AG10803 (cell line): Measurements from ENCODE around the gene SLC2A4.

Experiments
- DNase-seq: peaks from one replicate; pipeline ENCODE4 v3.0.0; 2010; ENCODE audit warnings: low read depth
- H3K4me3 ChIP-seq: 2 replicates; pipeline ENCODE4 v1.5.1; 2011; ENCODE audit warnings: mild to moderate bottlenecking, low read length, control low read depth
- CTCF ChIP-seq: conservative IDR thresholded peaks from 2 replicates; pipeline ENCODE4 v1.5.1; 2011; ENCODE audit warnings: mild to moderate bottlenecking, low read length, control low read depth, inconsistent platforms

The SLC2A4 gene

GRCh38 chr17:7323731-7324437 lies 42.4 kb downstream of the SLC2A4 start:
- DNase-seq, result peak; percentile 20
- no peak overlapping the region for H3K4me3 ChIP-seq
- TF ChIP-seq CTCF, result peak; percentile 80

- TF ChIP-seq CTCF, result no peak
- DNase-seq, result no peak
- H3K4me3 ChIP-seq, result no peak overlapping the region
Observed at GRCh38 chr17:7324438-7324779, 42.9 kb downstream of the SLC2A4 start.

- TF ChIP-seq CTCF, result no peak
- no peak overlapping the region for H3K4me3 ChIP-seq
- DNase-seq, result no peak
Observed at GRCh38 chr17:7325031-7325528, 43.6 kb downstream of the SLC2A4 start.

GRCh38 chr17:7326186-7326585 lies 44.7 kb downstream of the SLC2A4 start:
- no peak for DNase-seq
- no peak overlapping the region for H3K4me3 ChIP-seq
- TF ChIP-seq CTCF, result no peak

- no peak overlapping the region for H3K4me3 ChIP-seq
- no peak for TF ChIP-seq CTCF
- no peak for DNase-seq
Observed at GRCh38 chr17:7327056-7327455, 45.5 kb downstream of the SLC2A4 start.

- no peak for DNase-seq
- no peak overlapping the region for H3K4me3 ChIP-seq
- TF ChIP-seq CTCF, result no peak
Observed at GRCh38 chr17:7327501-7327900, 46.0 kb downstream of the SLC2A4 start.

GRCh38 chr17:7328009-7328408 lies 46.5 kb downstream of the SLC2A4 start:
- no peak for TF ChIP-seq CTCF
- DNase-seq, result no peak
- H3K4me3 ChIP-seq, result peak overlapping the region; percentile 97
